SK-N-SH (cell line): ENCODE measurements around the gene CCDC112. TPM values are rescaled to one million over a fixed set of nuclear protein-coding genes. Genes with fewer than 3 reads are reported as not detected.

Source experiments
- CTCF ChIA-PET: fragments of 300-600, 350-600 bp; formaldehyde crosslinking; extraction: SDS; loops from one replicate; lab custom pipeline; 2021; lab: Yijun Ruan, JAX
- POLR2A ChIA-PET: fragments of 350-600 bp; sonication (Branson Sonifier 250); formaldehyde crosslinking; extraction: SDS; loops from one replicate; lab custom pipeline; 2020; ENCODE audit warnings: antibody characterized with exemption, inconsistent platforms; lab: Yijun Ruan, JAX
- DNase-seq: peaks from one replicate; pipeline ENCODE4 v3.0.0; 2012
- H2AFZ ChIP-seq: fragments of 200-600 bp; sonication (generic); 2 replicates; pipeline ENCODE4 v1.8.1; 2016; ENCODE audit warnings: antibody characterized with exemption, mild to moderate bottlenecking, low read depth
- H3F3A ChIP-seq: fragments of 200-600 bp; sonication (generic); replicated peaks from 2 replicates; pipeline ENCODE3; 2016; ENCODE audit warnings: antibody characterized with exemption, mild to moderate bottlenecking; ENCODE audit not compliant: insufficient read depth
- H3K27ac ChIP-seq, 2 experiments: fragments of 200-500 bp in 1 of 2; fragments of 200-600 bp in 1 of 2; sonication (Bioruptor generic) in 1 of 2; sonication (generic), shearing (Covaris generic) in 1 of 2; 2 replicates each; pipeline versions ENCODE4 v1.5.1 to v1.6.1; 2014 to 2016; ENCODE audit warnings: low read depth in 2 of 2, inconsistent platforms in 1 of 2, low read length in 1 of 2, mild to moderate bottlenecking in 1 of 2, mixed read lengths in 1 of 2
- H3K27me3 ChIP-seq: fragments of 200-600 bp; sonication (generic), shearing (Covaris generic); 2 replicates; pipeline ENCODE4 v1.6.1; 2016; ENCODE audit warnings: mixed run types; ENCODE audit not compliant: insufficient read depth
- H3K36me3 ChIP-seq, 2 experiments: fragments of 200-500 bp in 1 of 2; fragments of 200-600 bp in 1 of 2; sonication (Bioruptor generic) in 1 of 2; sonication (generic) in 1 of 2; replicated peaks in 1 of 2; 2 replicates each; pipeline versions ENCODE3 to v1.5.1; 2014 to 2016; ENCODE audit warnings: low read length in 1 of 2, mild to moderate bottlenecking in 1 of 2; ENCODE audit not compliant: insufficient read depth in 2 of 2, control insufficient read depth in 1 of 2
- H3K4me1 ChIP-seq, 2 experiments: fragments of 200-500 bp in 1 of 2; fragments of 200-600 bp in 1 of 2; sonication (Bioruptor generic) in 1 of 2; sonication (generic), shearing (Covaris generic) in 1 of 2; 2 replicates each; pipeline versions ENCODE4 v1.5.1 to v1.6.1; 2014 to 2016; ENCODE audit warnings: low read depth in 1 of 2, low read length in 1 of 2, mixed run types in 1 of 2; ENCODE audit not compliant: insufficient read depth in 2 of 2, control insufficient read depth in 1 of 2
- H3K4me2 ChIP-seq: fragments of 200-600 bp; sonication (generic), shearing (Covaris generic); 2 replicates; pipeline ENCODE4 v1.6.1; 2017; ENCODE audit warnings: mixed run types
- H3K4me3 ChIP-seq, 2 experiments: fragments of 200-500 bp in 1 of 2; fragments of 200-600 bp in 1 of 2; sonication (Bioruptor generic) in 1 of 2; sonication (generic), shearing (Covaris generic) in 1 of 2; 2 replicates each; pipeline versions ENCODE4 v1.5.1 to v1.8.1; 2014 to 2016; ENCODE audit warnings: low read depth in 2 of 2, inconsistent platforms in 1 of 2, low read length in 1 of 2, mild to moderate bottlenecking in 1 of 2, mixed read lengths in 1 of 2, moderate library complexity in 1 of 2
- H3K79me2 ChIP-seq: fragments of 200-600 bp; sonication (generic); 2 replicates; pipeline ENCODE4 v1.8.1; 2017; ENCODE audit warnings: mild to moderate bottlenecking; ENCODE audit not compliant: insufficient read depth
- H3K9ac ChIP-seq: fragments of 200-600 bp; sonication (generic); 2 replicates; pipeline ENCODE4 v1.6.1; 2017; ENCODE audit warnings: mixed run types
- H3K9me2 ChIP-seq: fragments of 200-600 bp; sonication (generic); 2 replicates; pipeline ENCODE4 v1.6.1; 2017; ENCODE audit warnings: mixed run types
- H3K9me3 ChIP-seq: fragments of 200-600 bp; sonication (generic); 2 replicates; pipeline ENCODE4 v1.6.1; 2017; ENCODE audit warnings: mixed run types, mild to moderate bottlenecking, moderate library complexity
- H4K20me1 ChIP-seq: fragments of 200-600 bp; sonication (generic); 2 replicates; pipeline ENCODE4 v1.6.1; 2017; ENCODE audit warnings: mild to moderate bottlenecking, mixed run types; ENCODE audit not compliant: insufficient read depth
- CTCF ChIP-seq: fragments of 200-600 bp; sonication (generic); IDR thresholded peaks from 2 replicates; pipeline ENCODE4 v1.6.1; 2017; ENCODE audit warnings: antibody characterized with exemption, mild to moderate bottlenecking, moderate library complexity
- ELF1 ChIP-seq: IDR thresholded peaks from 2 replicates; pipeline ENCODE4 v1.4.0; 2012
- EZH2phosphoT487 ChIP-seq: fragments of 200-600 bp; sonication (generic); IDR thresholded peaks from 2 replicates; pipeline ENCODE4 v1.6.1; 2017; ENCODE audit warnings: low read depth, mixed run types, mild to moderate bottlenecking, antibody characterized with exemption, moderate library complexity, borderline replicate concordance
- FOXJ3 ChIP-seq: sonication (generic); formaldehyde crosslinking; IDR thresholded peaks from 2 replicates; pipeline ENCODE4 v1.5.1; 2020; ENCODE audit warnings: mild to moderate bottlenecking, missing genetic modification reagents
- JUND ChIP-seq: IDR thresholded peaks from 2 replicates; pipeline ENCODE4 v1.4.0; 2012
- MAX ChIP-seq: IDR thresholded peaks from 2 replicates; pipeline ENCODE4 v1.4.0; 2012; ENCODE audit warnings: low read depth
- MXI1 ChIP-seq: IDR thresholded peaks from 2 replicates; pipeline ENCODE4 v1.6.1; 2012; ENCODE audit warnings: mild to moderate bottlenecking, low read depth, low read length, improper control_type of control experiment
- NRF1 ChIP-seq: IDR thresholded peaks from 2 replicates; pipeline ENCODE4 v1.6.1; 2012; ENCODE audit warnings: low read depth, mild to moderate bottlenecking, low read length
- RCOR1 ChIP-seq: fragments of 150-350 bp; IDR thresholded peaks from 2 replicates; pipeline ENCODE4 v1.6.1; 2017; ENCODE audit warnings: antibody characterized with exemption, low read length
- REST ChIP-seq: IDR thresholded peaks from 2 replicates; pipeline ENCODE4 v1.6.1; 2012; ENCODE audit warnings: mild to moderate bottlenecking, low read depth, low read length, moderate library complexity
- RFX5 ChIP-seq: IDR thresholded peaks from 2 replicates; pipeline ENCODE4 v1.6.1; 2012; ENCODE audit warnings: mild to moderate bottlenecking, improper control_type of control experiment, low read length
- RXRA ChIP-seq: IDR thresholded peaks from 2 replicates; pipeline ENCODE4 v1.4.0; 2012; ENCODE audit warnings: low read depth, mild to moderate bottlenecking, borderline replicate concordance
- TCF12 ChIP-seq: IDR thresholded peaks from 2 replicates; pipeline ENCODE4 v1.4.0; 2012
- TEAD4 ChIP-seq: IDR thresholded peaks from 2 replicates; pipeline ENCODE4 v1.4.0; 2012; ENCODE audit warnings: mild to moderate bottlenecking, borderline replicate concordance; ENCODE audit not compliant: insufficient read depth
- YY1 ChIP-seq: IDR thresholded peaks from 2 replicates; pipeline ENCODE4 v1.4.0; 2012; ENCODE audit warnings: low read depth, mild to moderate bottlenecking
- ZBTB33 ChIP-seq: IDR thresholded peaks from 2 replicates; pipeline ENCODE4 v1.4.0; 2012; ENCODE audit warnings: low read depth, borderline replicate concordance
- WGBS: methylation state at CpG from one replicate; pipeline ENCODE4 v1.1.6; 2017; ENCODE audit warnings: low lambda C conversion rate; 5-methylcytosine and 5-hydroxymethylcytosine counted together
- polyA plus RNA-seq, 3 experiments: library from polyadenylated mRNA; depleted of rRNA; stranded (reverse); fragments of >200 nt; gene quantifications; 2 replicates each; pipeline ENCODE4 v1.2.3, GENCODE V29; 2012

Gene CCDC112
- polyA plus RNA-seq, 1 of the 3 experiments (the other 2 are of a cell fraction): 2.3 TPM

- Histone ChIP-seq H2AFZ (no peak overlapping the region), H3K4me2 (no peak overlapping the region), H4K20me1 (no peaks in the 10 kb centered on the region), H3K27me3 (no peaks in the 10 kb centered on the region), H3K9me3 (no peaks in the 10 kb centered on the region), H3K4me3 (no peak overlapping the region), H3F3A (peaks cover 3% of the 10 kb centered on the region), H3K9ac (no peak overlapping the region), H3K27ac (no peak overlapping the region), H3K9me2 (no peaks in the 10 kb centered on the region), H3K36me3 (no peaks in the 10 kb centered on the region), H3K4me1 (no peaks in the 10 kb centered on the region), H3K79me2 (no peaks in the 10 kb centered on the region)
- 97% methylated on average over 1 of the region's 1 CpG for WGBS
- TF ChIP-seq CTCF (no peak), MXI1 (no peak)
- ChIA-PET CTCF (interaction anchor here (0.9 to 1.2 kb wide), 2 partner anchors 270 to 283 kb away, joined by 3 read pairs; no protein-coding TSS in a partner anchor), POLR2A (no interaction called here)
- no peak for DNase-seq
Measured at GRCh38 chr5:115304496-115304895, 8.0 kb upstream of the CCDC112 start.

GRCh38 chr5:115298811-115299210 lies 2.4 kb upstream of the CCDC112 start:
- Histone ChIP-seq H3K4me2 (no peak overlapping the region), H3K4me3 (no peak overlapping the region), H3K9me2 (no peaks in the 10 kb centered on the region), H3K9me3 (no peaks in the 10 kb centered on the region), H3K4me1 (peaks cover 0 to 4% of the 10 kb centered on the region in 2 experiments; a peak in 2 of 4 replicates), H3K27me3 (no peaks in the 10 kb centered on the region), H2AFZ (no peak overlapping the region), H3K27ac (no peak overlapping the region), H4K20me1 (no peaks in the 10 kb centered on the region), H3K36me3 (no peaks in the 10 kb centered on the region)
- ChIA-PET CTCF (no interaction called here), POLR2A (no interaction called here)
- WGBS: 94% methylated on average over 1 of the region's 1 CpG
- DNase-seq: no peak
- TF ChIP-seq NRF1 (no peak), EZH2phosphoT487 (no peak), TEAD4 (no peak), ZBTB33 (no peak), YY1 (no peak), RFX5 (no peak), RCOR1 (no peak), ELF1 (no peak), MXI1 (no peak), TCF12 (no peak), MAX (no peak), FOXJ3 (no peak), REST (no peak), JUND (no peak), RXRA (no peak)
- TF ChIP-seq, all 33 proteins: peak for 0
- Histone ChIP-seq H3K79me2 (peaks cover 13% of the 10 kb centered on the region), H3F3A (peaks cover 9% of the 10 kb centered on the region), H3K9ac (no peak overlapping the region)
